HG03135 (cell line): ENCODE data around the gene ANXA8.

Experiments
- ATAC-seq: cut with Tn5 transposase; IDR thresholded peaks from one replicate; pipeline ENCODE4 v1.9.1; 2021; ENCODE audit warnings: mild to moderate bottlenecking, moderate library complexity; ENCODE audit not compliant: unreplicated experiment

The ANXA8 gene

GRCh38 chr10:47449102-47449978, 34.6 kb downstream of the ANXA8 start:
- no peak for ATAC-seq

- ATAC-seq = no peak
Observed at GRCh38 chr10:47447705-47448104, 36.2 kb downstream of the ANXA8 start.

- no peak for ATAC-seq
Observed at GRCh38 chr10:47447209-47447608, 36.7 kb downstream of the ANXA8 start.

GRCh38 chr10:47445720-47446119, 38.2 kb downstream of the ANXA8 start:
- no peak for ATAC-seq

GRCh38 chr10:47444047-47444446, 39.9 kb downstream of the ANXA8 start:
- no peak for ATAC-seq

GRCh38 chr10:47443145-47443544, 40.8 kb downstream of the ANXA8 start:
- no peak for ATAC-seq

GRCh38 chr10:47442351-47442750, 41.6 kb downstream of the ANXA8 start:
- no peak for ATAC-seq

- ATAC-seq = no peak
Observed at GRCh38 chr10:47441938-47442337, 42.0 kb downstream of the ANXA8 start.

- ATAC-seq = no peak
Observed at GRCh38 chr10:47440207-47440606, 43.7 kb downstream of the ANXA8 start.

GRCh38 chr10:47438857-47439474, 44.9 kb downstream of the ANXA8 start:
- no peak for ATAC-seq

- ATAC-seq = no peak
Observed at GRCh38 chr10:47435081-47435480, 48.8 kb downstream of the ANXA8 start.

- no peak for ATAC-seq
Observed at GRCh38 chr10:47425813-47426419, 58.0 kb downstream of the ANXA8 start.

GRCh38 chr10:47424231-47424630, 59.7 kb downstream of the ANXA8 start:
- no peak for ATAC-seq

- ATAC-seq = no peak
Observed at GRCh38 chr10:47423476-47423875, 60.4 kb downstream of the ANXA8 start.

- ATAC-seq = no peak
Observed at GRCh38 chr10:47421057-47421952, 62.6 kb downstream of the ANXA8 start.

GRCh38 chr10:47420305-47421056, 63.4 kb downstream of the ANXA8 start:
- no peak for ATAC-seq

- ATAC-seq = no peak
Observed at GRCh38 chr10:47419421-47419820, 64.5 kb downstream of the ANXA8 start.

- no peak for ATAC-seq
Observed at GRCh38 chr10:47418966-47419365, 64.9 kb downstream of the ANXA8 start.

- no peak for ATAC-seq
Observed at GRCh38 chr10:47418321-47418720, 65.6 kb downstream of the ANXA8 start.
